Calu3 (cell line): ENCODE measurements around the gene DRD4. TPM values are rescaled to one million over a fixed set of nuclear protein-coding genes. Genes with fewer than 3 reads are reported as not detected.

Source experiments
- BruUV-seq: library from RNA; stranded (reverse); fragments of 400-500 nt; replicated peaks from 2 replicates; lab custom pipeline; 2021; lab: Mats Ljungman, UMichigan
- CTCF ChIA-PET: fragments of 300-600 bp; sonication (Branson Sonifier 250); formaldehyde crosslinking; loops from one replicate; lab custom pipeline; 2022; ENCODE audit warnings: antibody characterized with exemption; lab: Charles Lee
- DNase-seq: peaks from one replicate; pipeline ENCODE4 v3.0.0; 2022
- H3K27ac Mint-ChIP-seq: one replicate; pipeline ENCODE4 v1.8.0; 2022; ENCODE audit warnings: mixed read lengths; ENCODE audit not compliant: unreplicated experiment
- H3K27me3 Mint-ChIP-seq: one replicate; pipeline ENCODE4 v1.8.0; 2022; ENCODE audit warnings: mixed read lengths; ENCODE audit not compliant: unreplicated experiment
- H3K36me3 Mint-ChIP-seq: one replicate; pipeline ENCODE4 v1.8.0; 2022; ENCODE audit warnings: mild to moderate bottlenecking, moderate library complexity, mixed read lengths; ENCODE audit not compliant: insufficient read depth, unreplicated experiment
- H3K4me1 Mint-ChIP-seq: one replicate; pipeline ENCODE4 v1.8.0; 2022; ENCODE audit warnings: mild to moderate bottlenecking, low read depth, mixed read lengths; ENCODE audit not compliant: unreplicated experiment
- H3K4me3 Mint-ChIP-seq: one replicate; pipeline ENCODE4 v1.8.0; 2022; ENCODE audit warnings: mild to moderate bottlenecking, low read depth, moderate library complexity, mixed read lengths; ENCODE audit not compliant: unreplicated experiment
- H3K9me3 Mint-ChIP-seq: one replicate; pipeline ENCODE4 v1.8.0; 2022; ENCODE audit warnings: low read depth, mixed read lengths; ENCODE audit not compliant: unreplicated experiment
- intact Hi-C: fragments of 100-400 bp; cut with micrococcal nuclease; formaldehyde crosslinking; loops from one replicate; pipeline ENCODE4 v1.10.0; 2022; ENCODE audit not compliant: unreplicated experiment
- total RNA-seq: library from RNA; stranded (reverse); gene quantifications from 2 replicates; pipeline ENCODE4 v1.2.3, GENCODE V29; 2022
- TF ChIP-seq, protein P1 (sequence below): fragments of 200-600 bp; IDR thresholded peaks from one replicate; pipeline ENCODE4 v1.8.0; 2022; ENCODE audit warnings: antibody characterized with exemption; ENCODE audit not compliant: unreplicated experiment

Gene DRD4
- total RNA-seq, 1 experiment from 2014 or later: 1.3 TPM

DNA sequence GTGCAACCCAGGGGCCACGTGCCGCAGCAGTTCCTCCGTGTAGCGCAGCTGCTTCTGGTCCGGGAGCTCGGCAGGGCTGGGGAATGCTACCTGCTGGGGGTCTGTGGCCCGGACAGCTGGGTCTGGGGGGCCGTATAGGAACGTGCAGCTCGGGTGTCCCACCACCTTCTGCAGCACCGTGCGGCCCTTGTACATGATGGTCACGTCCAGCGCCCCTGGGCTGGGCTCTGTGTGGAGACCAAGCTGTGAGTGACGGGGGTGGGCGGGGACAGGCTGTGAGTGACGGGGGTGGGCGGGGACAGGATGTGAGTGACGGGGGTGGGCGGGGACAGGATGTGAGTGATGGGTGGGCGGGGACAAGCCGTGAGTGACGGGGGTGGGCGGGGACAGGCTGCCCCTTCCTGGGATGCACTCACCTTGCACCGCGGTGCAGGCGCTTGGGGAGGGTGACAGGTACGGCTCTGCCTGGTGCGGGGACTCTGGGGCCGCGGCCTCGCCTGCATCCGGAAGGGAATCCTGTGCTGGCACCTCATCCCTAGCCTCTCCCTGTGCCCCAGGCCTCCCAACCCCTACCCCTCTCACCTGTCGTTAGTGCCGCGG, 23.6 kb upstream of the DRD4 start:
- H3K4me1 Mint-ChIP-seq: no peaks in the 10 kb centered on the region
- peak; percentile 66 for DNase-seq
- H3K9me3 Mint-ChIP-seq: no peaks in the 10 kb centered on the region
- H3K36me3 Mint-ChIP-seq: peaks cover 88% of the 10 kb centered on the region
- CTCF ChIA-PET: interaction anchor here (0.5 to 0.6 kb wide), 4 partner anchors 10 to 171 kb away, joined by 3 to 4 read pairs (median 3); no protein-coding TSS in a partner anchor
- H3K4me3 Mint-ChIP-seq: no peak overlapping the region
- no peaks in the 10 kb centered on the region for H3K27me3 Mint-ChIP-seq
- no TSS peak for BruUV-seq
- intact Hi-C loops: no loop called here
- no peak overlapping the region for H3K27ac Mint-ChIP-seq
- TF ChIP-seq, protein P1, sequence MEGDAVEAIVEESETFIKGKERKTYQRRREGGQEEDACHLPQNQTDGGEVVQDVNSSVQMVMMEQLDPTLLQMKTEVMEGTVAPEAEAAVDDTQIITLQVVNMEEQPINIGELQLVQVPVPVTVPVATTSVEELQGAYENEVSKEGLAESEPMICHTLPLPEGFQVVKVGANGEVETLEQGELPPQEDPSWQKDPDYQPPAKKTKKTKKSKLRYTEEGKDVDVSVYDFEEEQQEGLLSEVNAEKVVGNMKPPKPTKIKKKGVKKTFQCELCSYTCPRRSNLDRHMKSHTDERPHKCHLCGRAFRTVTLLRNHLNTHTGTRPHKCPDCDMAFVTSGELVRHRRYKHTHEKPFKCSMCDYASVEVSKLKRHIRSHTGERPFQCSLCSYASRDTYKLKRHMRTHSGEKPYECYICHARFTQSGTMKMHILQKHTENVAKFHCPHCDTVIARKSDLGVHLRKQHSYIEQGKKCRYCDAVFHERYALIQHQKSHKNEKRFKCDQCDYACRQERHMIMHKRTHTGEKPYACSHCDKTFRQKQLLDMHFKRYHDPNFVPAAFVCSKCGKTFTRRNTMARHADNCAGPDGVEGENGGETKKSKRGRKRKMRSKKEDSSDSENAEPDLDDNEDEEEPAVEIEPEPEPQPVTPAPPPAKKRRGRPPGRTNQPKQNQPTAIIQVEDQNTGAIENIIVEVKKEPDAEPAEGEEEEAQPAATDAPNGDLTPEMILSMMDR: no peak

DNA sequence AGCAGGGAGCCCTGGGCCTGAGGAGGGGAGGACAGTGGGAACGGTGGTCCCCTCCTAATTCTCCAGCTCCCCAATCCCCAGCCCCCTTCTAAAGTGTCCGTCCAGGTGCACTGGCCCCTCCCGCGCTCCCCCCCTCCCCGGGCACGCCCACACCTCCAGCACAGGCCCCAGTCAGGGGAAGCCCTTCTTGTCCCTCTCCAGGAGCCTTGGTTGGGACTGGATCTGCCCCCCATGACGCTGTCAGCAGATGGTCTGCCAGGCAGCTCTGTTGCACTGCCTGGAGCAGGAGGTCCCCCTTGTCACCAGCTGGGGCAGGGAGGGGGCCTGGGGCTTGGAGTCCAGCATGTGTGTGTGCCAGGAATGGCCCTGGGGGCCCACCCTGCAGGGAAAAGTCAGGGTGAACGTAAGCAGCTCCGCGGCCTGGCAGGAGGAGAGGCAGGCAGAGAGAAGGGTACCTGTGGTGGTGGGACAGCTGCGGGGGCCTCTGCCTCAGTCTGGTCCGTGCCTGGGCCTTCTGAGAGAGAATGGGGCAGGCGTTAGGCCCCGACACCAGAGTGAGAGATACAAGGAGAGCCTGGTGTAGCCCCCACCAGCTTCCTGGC, 22.9 kb upstream of the DRD4 start:
- Mint-ChIP-seq H3K4me3 (peak overlapping the region; percentile 85), H3K27me3 (no peaks in the 10 kb centered on the region), H3K27ac (no peak overlapping the region), H3K9me3 (no peaks in the 10 kb centered on the region), H3K4me1 (no peaks in the 10 kb centered on the region), H3K36me3 (peaks cover 87% of the 10 kb centered on the region)
- no TSS peak for BruUV-seq
- intact Hi-C loops: no loop called here
- CTCF ChIA-PET: interaction anchor here (0.5 to 0.6 kb wide), 4 partner anchors 22 to 170 kb away, joined by 3 to 4 read pairs (median 4); no protein-coding TSS in a partner anchor
- DNase-seq: no peak
- TF ChIP-seq, protein P1: no peak

DNA sequence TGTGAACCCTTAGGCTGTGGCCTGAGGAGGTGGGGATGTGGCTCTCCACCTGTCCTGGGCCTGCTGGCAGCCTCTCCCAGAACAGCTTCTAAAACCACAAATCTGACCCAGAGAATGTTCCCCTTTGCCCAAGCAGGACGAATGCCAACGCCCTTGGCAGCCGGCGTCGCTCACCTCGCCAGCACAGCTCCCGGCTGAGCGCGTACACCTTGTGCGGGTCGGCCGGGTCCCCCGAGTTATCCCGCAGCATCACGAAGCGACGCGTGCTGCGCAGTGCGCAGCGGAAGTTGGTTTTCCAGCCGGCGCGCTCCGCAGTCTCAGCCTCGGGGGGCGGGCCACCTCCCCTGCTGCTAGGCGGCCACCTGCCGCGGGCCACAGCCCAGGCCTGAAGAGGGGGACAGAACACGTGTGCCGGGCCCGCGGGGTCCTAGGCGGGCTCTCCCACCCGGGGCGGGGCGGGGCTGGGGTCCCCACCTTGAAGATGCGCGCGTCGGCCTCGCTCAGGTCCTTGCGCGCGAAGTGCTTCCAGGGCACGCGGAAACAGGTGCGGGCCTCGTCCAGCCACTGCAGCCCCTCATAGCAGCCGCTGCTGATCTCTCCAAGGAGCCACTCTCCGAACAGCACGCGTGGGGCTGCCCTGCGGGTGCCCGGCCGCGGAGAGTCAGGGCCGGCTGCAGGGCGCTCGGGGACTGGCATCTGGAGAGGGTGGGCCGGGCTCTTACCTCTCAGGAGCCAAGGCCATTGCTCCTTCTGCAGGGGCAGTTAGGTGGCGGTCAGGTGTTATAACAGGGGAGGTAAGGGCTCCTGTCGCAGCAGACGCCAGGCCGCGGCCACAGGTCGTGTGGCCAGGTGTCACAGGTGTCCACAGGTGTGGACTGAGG, 22.2 kb upstream of the DRD4 start:
- no peak for DNase-seq
- Mint-ChIP-seq H3K36me3 (peaks cover 88% of the 10 kb centered on the region), H3K27me3 (no peaks in the 10 kb centered on the region), H3K9me3 (no peaks in the 10 kb centered on the region), H3K4me3 (peak overlapping the region; percentile 85), H3K4me1 (no peaks in the 10 kb centered on the region), H3K27ac (peak overlapping the region; percentile 74)
- BruUV-seq: TSS peak; percentile 66
- intact Hi-C loops: no loop called here
- TF ChIP-seq, protein P1: no peak
- CTCF ChIA-PET: interaction anchor here (0.6 to 1.0 kb wide), 3 partner anchors 10 to 39 kb away, joined by 3 to 4 read pairs (median 4); no protein-coding TSS in a partner anchor
